Stomach (tissue), 9 donors: ENCODE measurements around the gene GRAMD1B. TPM values are rescaled to one million over a fixed set of nuclear protein-coding genes. Genes with fewer than 3 reads are reported as not detected.
"Not testable (repeated sequence)": the region's sequence is repeated elsewhere in the genome, so short reads cannot be mapped to it uniquely, and the experiment has no call there.

Source experiments
- DNase-seq, 2 donors: peaks; one replicate each; pipeline versions ENCODE4 v3.0.0 to v3.0.0-alpha.2; 2013 to 2019
- H3K27ac ChIP-seq, 5 donors: fragments of 200-600 bp in 4 of 5; sonication (generic) in 4 of 5; one replicate each; pipeline ENCODE4 v1.5.1; 2013 to 2019; ENCODE audit warnings: mild to moderate bottlenecking in 1 of 5, moderate library complexity in 1 of 5
- H3K27me3 ChIP-seq, 3 donors: fragments of 200-600 bp; sonication (generic); one replicate each; pipeline ENCODE4 v1.5.1; 2017 to 2019; ENCODE audit warnings: mixed run types in 1 of 3
- H3K36me3 ChIP-seq, 4 donors: fragments of 200-600 bp; sonication (generic); 1 replicate in 3 of 4; 2 replicates in 1 of 4; pipeline ENCODE4 v1.5.1; 2016 to 2019
- H3K4me1 ChIP-seq, 4 donors: fragments of 200-600 bp; sonication (generic); one replicate each; pipeline ENCODE4 v1.5.1; 2016 to 2019
- H3K4me3 ChIP-seq, 4 donors: fragments of 200-600 bp; sonication (generic) in 3 of 4; one replicate each; pipeline ENCODE4 v1.5.1; 2016 to 2019; ENCODE audit warnings: mild to moderate bottlenecking in 1 of 4
- H3K9me3 ChIP-seq, 4 donors: fragments of 200-600 bp; sonication (generic); one replicate each; pipeline ENCODE4 v1.5.1; 2016 to 2019
- CTCF ChIP-seq, 7 experiments: fragments of 450-650 bp in 4 of 7; fragments of 200-600 bp in 3 of 7; sonication (generic) in 3 of 7; IDR thresholded peaks; one replicate each; pipeline ENCODE4 v1.5.1; 2016 to 2019; ENCODE audit warnings: antibody characterized with exemption in 7 of 7, control low read depth in 2 of 7, mild to moderate bottlenecking in 1 of 7
- EP300 ChIP-seq: sonication (generic); formaldehyde crosslinking; IDR thresholded peaks from one replicate; pipeline ENCODE4 v1.6.1; 2017; ENCODE audit warnings: antibody characterized with exemption
- POLR2A ChIP-seq, 4 donors: fragments of 450-650 bp; IDR thresholded peaks; one replicate each; pipeline ENCODE4 v1.6.1; 2016; ENCODE audit warnings: antibody characterized with exemption in 4 of 4, control low read depth in 2 of 4, mild to moderate bottlenecking in 1 of 4, moderate library complexity in 1 of 4
- POLR2AphosphoS5 ChIP-seq, 3 donors: sonication (generic); formaldehyde crosslinking; IDR thresholded peaks; one replicate each; pipeline ENCODE4 v1.6.1; 2016; ENCODE audit warnings: antibody characterized with exemption in 3 of 3
- WGBS, 5 donors: extraction: QIAGEN DNeasy Blood & Tissue Kit in 3 of 5; methylation state at CpG; one replicate each; pipeline versions ENCODE4 v1.1.5 to v1.1.7; 2013 to 2018; 5-methylcytosine and 5-hydroxymethylcytosine counted together
- intact Hi-C: fragments of 100-400 bp; cut with DNase I; formaldehyde crosslinking; loops from one replicate; pipeline ENCODE4 v1.15.1; 2023; ENCODE audit warnings: low total_unique reads
- polyA plus RNA-seq, 3 donors: library from polyadenylated mRNA; stranded (reverse); fragments of 200-250 nt; gene quantifications; one replicate each; pipeline ENCODE4 v1.2.3, GENCODE V29; 2013
- total RNA-seq, 5 donors: library from RNA; depleted of rRNA; stranded (reverse); fragments of >200 nt; gene quantifications; one replicate each; pipeline versions ENCODE4 v1.1.0 to v1.2.3, GENCODE V29; 2014 to 2016
- donor health status: healthy with polysubstance abuse.
- donor health status: Bipolar disorder and iron deficiency.
- donor health status: healthy.

GRAMD1B gene
- total and polyA plus RNA-seq, 8 donors = 0.58 to 39.7 (median 12.2) TPM

DNA sequence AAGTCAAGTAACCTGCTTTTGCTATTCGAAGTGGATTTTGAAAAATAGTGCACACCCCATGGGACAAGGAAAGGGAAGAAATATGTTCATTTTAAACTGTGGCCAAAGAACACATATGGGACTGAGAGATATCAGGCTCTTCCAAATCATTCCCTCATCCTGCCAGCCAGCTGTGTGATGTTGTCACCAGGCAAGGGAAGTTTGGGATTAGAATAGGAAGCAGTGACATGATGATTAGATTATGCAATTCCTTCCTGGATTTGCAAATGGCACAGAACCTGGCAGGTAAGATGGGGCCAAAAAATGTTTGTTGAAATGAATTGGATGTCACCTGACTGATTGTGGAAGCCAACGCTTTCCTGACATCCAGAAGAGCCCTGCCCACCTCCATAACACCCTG is 229.2 kb downstream of the GRAMD1B start:
- no peak overlapping the region for H3K27ac ChIP-seq
- peak in 1 of 2 donors; percentile 25 for DNase-seq
- no peak for TF ChIP-seq EP300
- no peak for TF ChIP-seq POLR2A (IDR thresholded peaks at IDR 0.05)
- TF ChIP-seq POLR2AphosphoS5 (IDR thresholded peaks at IDR 0.05) = no peak
- TF ChIP-seq CTCF (IDR thresholded peaks at IDR 0.05) = no peak
- H3K9me3 ChIP-seq = no peaks in the 10 kb centered on the region
- WGBS, 5 donors = 52 to 74% (median 67%) methylated on average over 2 of the region's 2 CpGs
- peaks cover 0 to 21% (median 7%) of the 10 kb centered on the region in 3 donors for H3K27me3 ChIP-seq
- intact Hi-C loops = no loop called here
- H3K36me3 ChIP-seq = no peaks in the 10 kb centered on the region
- H3K4me1 ChIP-seq = peaks cover 4 to 12% (median 9%) of the 10 kb centered on the region in 4 donors
- no peak overlapping the region for H3K4me3 ChIP-seq

GRCh38 chr11:123659965-123660364 is 229.9 kb downstream of the GRAMD1B start:
- H3K36me3 ChIP-seq, H3K4me3 ChIP-seq, DNase-seq, H3K27ac ChIP-seq, H3K4me1 ChIP-seq, H3K9me3 ChIP-seq, intact Hi-C loops: not testable (repeated sequence)
- peaks cover 0 to 14% (median under 1%) of the 10 kb centered on the region in 3 donors for H3K27me3 ChIP-seq
- 28 to 32% (median 29%) methylated on average over 3 of the region's 3 CpGs for WGBS, 5 donors

DNA sequence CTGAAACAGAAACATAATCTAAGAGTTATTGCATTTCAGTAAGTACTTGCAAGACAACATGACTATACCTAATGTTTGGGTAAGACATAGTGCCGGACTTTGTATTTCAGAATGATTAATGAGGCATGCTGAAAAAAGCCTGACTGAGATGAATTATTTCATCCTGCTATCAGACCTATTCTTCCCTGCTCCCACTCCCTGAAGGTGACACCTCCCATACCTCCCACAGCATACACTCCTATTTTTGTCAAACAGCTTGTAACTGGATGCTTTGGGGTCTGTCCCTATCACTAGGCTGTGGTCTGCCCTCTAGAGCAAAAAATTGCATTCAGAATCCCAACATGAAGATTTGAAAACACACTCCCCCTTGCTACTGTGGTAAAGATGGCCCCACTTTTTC is 235.2 kb downstream of the GRAMD1B start:
- intact Hi-C loops = no loop called here
- Histone ChIP-seq H3K4me3 (no peak overlapping the region), H3K27ac (no peak overlapping the region), H3K9me3 (no peaks in the 10 kb centered on the region), H3K36me3 (no peaks in the 10 kb centered on the region), H3K4me1 (no peaks in the 10 kb centered on the region), H3K27me3 (no peaks in the 10 kb centered on the region)
- peak in 1 of 2 donors; percentile 9 for DNase-seq
- no peak for TF ChIP-seq POLR2A (IDR thresholded peaks at IDR 0.05)
- TF ChIP-seq CTCF (IDR thresholded peaks at IDR 0.05) = no peak
- no peak for TF ChIP-seq EP300
- no peak for TF ChIP-seq POLR2AphosphoS5 (IDR thresholded peaks at IDR 0.05)
- WGBS, 5 donors = 33 to 53% (median 41%) methylated on average over 1 of the region's 1 CpG

DNA sequence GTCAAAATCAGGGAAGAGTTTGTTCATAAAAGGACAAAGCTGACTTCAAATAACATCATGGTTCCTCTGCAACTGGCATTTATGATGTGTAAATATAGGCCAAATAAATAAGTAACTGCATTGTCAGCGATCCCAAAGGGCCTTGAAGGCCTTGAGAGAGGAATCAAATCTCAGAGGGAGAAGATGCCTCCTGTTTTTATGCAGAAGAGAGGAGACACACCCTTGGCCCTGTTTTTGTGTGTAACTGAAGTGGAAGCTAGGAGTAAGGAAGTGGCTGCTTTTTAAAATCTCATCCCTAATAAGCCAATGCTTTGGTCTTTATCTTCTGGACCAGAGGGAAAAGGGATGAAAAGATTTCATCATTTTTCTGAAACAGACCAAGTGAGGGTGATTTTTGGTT is 240.0 kb downstream of the GRAMD1B start:
- DNase-seq = no peak
- H3K27ac ChIP-seq = no peak overlapping the region
- intact Hi-C loops = no loop called here
- TF ChIP-seq POLR2AphosphoS5 (IDR thresholded peaks at IDR 0.05) (no peak), EP300 (no peak), POLR2A (IDR thresholded peaks at IDR 0.05) (no peak), CTCF (IDR thresholded peaks at IDR 0.05) (no peak)
- no peaks in the 10 kb centered on the region for H3K27me3 ChIP-seq
- no peaks in the 10 kb centered on the region for H3K9me3 ChIP-seq
- no peaks in the 10 kb centered on the region for H3K4me1 ChIP-seq
- no peak overlapping the region for H3K4me3 ChIP-seq
- WGBS, 5 donors = 54 to 76% (median 65%) methylated on average over 1 of the region's 1 CpG
- H3K36me3 ChIP-seq = no peaks in the 10 kb centered on the region

GRCh38 chr11:123671534-123671933 is 241.5 kb downstream of the GRAMD1B start:
- no peaks in the 10 kb centered on the region for H3K4me1 ChIP-seq
- 63 to 77% (median 74%) methylated on average over 9 of the region's 9 CpGs for WGBS, 5 donors
- DNase-seq = no peak
- TF ChIP-seq POLR2A (IDR thresholded peaks at IDR 0.05) (no peak), CTCF (IDR thresholded peaks at IDR 0.05) (no peak), EP300 (no peak), POLR2AphosphoS5 (IDR thresholded peaks at IDR 0.05) (no peak)
- H3K27me3 ChIP-seq = no peaks in the 10 kb centered on the region
- H3K36me3 ChIP-seq = no peaks in the 10 kb centered on the region
- intact Hi-C loops = no loop called here
- H3K9me3 ChIP-seq = no peaks in the 10 kb centered on the region
- no peak overlapping the region for H3K27ac ChIP-seq
- no peak overlapping the region for H3K4me3 ChIP-seq
